SK-MEL-5 (cell line): ENCODE data around the gene EMX2. TPM values are rescaled to one million over a fixed set of nuclear protein-coding genes. Genes with fewer than 3 reads are reported as not detected.

Source experiments
- DNase-seq: peaks from one replicate; pipeline ENCODE4 v3.0.0-alpha.2; 2016; ENCODE audit warnings: low read depth, low spot score
- in situ Hi-C: cut with HindIII; loops from 2 replicates; pipeline ENCODE4 v1.10.0; 2016; ENCODE audit warnings: low sequenced_read_pairs, high pct_unique_total_duplicates, low pct_unique_long_range_greater_than_20kb
- total RNA-seq: library from RNA; depleted of rRNA; stranded (reverse); fragments of >200 nt; shearing (Covaris generic); gene quantifications from 2 replicates; pipeline ENCODE4 v1.2.3, GENCODE V29; 2014

Gene EMX2
- total RNA-seq, 1 experiment from 2014 or later: not detected

DNA sequence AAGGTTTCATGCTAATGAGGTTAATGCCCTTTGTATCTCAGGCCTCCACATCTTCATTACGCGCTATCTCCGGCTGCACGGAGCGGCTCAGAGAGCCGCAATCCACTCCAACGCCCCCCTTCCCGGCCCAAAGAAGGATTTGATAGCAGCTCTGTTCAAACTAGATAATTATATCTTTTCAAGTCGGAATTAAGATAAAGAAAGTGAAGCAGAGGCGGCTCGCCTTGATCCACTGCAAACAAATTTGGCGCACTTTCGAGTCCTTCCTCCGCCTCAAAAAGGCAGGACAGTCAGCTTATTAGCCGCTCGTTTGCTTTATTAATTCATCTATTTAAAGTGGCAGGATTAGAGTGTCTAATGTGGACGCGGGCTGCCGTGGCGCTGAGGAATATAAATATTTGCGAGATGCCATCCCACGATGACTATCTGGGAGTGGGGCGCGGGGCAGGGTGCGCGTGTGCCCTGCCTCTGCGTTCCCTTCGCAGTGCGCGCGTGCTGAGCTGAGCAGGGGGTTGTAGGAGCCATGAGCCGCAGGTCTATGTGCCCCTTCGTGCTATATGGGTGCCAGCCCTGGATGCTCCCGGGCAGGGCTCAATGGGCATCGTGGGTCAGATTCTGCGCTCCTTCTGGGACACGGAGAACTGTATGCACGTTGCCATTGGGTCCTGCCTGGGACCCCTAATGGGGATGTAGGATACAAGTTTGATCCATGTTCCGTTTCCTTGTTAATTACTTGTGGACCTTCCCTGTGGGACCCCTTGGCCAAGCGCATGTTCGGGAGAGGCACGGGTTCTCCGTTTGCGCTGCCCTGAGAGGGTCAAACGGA is 9.0 kb downstream of the EMX2 start:
- in situ Hi-C loops: no loop called here
- no peak for DNase-seq

DNA sequence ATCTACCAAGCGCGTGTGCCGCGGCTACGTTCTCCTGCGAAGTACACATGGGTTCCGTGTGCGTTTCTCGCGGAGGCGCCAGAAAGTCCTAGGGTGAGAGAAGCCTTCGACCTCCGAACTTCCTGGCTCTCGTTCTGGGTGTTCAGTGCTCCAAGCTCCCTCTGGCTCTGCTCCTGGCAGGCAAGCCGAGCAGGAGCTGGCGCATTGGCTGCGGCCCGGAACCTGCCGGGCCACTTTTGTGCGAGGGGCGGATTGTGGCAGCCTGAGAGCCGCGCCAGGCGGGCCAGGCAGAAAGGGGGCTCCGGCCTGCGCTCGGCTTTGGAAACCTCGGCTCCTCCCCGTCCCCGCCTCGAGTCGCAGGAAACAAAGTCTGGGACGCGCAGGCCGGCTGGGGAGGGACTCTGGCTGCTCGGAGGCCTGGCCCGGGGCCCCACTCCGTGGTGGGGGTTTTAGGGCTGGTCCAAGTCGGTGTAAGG is 9.6 kb downstream of the EMX2 start:
- no peak for DNase-seq
- in situ Hi-C loops: no loop called here

DNA sequence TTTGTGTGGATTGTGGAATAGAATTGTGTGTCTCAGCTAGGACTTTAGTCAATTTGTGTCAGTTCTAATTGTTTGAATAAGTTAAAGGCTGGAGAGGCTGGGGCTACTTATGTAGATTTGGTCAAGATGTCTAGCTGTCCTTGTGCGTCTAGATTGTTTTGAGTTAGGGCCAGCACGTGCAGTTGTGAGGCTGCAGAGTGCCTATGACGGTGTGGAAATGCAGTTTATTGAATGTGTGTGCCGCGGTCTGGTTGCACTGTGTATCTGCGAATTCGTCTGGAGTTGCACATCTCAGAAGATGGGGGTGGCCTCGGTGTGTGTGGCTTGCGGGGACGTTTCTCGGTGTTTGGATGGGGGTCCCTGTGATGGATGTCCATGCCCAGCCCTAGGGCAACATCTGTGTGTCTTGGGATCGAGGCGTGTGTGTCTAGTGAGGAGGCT is 10.2 kb downstream of the EMX2 start:
- no peak for DNase-seq
- in situ Hi-C loops: no loop called here

DNA sequence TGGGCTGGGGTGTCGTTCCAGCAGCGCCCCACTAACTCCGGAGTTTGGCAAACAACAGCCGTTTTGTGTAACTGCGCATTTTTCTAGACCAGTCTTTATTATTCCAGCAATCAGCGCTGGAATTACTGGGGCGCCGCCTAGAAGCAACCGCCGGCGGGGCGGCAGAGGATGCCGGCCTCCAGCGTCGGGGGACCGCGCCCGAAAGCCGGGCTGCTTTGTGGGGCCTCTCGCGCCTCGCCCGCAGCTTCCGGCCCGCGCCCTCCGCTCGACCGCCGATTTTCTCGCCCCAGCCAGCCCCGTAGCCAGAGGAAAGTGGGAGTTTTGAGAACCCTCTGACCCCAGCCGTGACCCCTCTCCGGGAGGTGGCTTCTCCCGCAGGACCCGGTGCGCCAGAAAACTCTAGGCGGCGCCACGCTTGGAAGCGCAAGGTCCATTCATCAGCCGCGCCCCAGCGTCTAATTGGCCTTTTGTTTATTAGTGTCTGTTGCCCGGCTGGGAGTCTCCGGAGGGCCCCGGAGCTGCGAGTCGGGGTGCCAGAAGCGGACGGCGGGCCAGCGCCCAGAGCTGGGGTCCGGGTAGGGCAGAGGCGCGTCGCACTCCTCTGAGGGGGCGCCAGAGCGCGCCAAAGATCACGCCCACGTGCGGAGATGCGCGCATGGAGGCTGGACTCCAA is 10.7 kb downstream of the EMX2 start:
- DNase-seq: no peak
- in situ Hi-C loops: no loop called here

DNA sequence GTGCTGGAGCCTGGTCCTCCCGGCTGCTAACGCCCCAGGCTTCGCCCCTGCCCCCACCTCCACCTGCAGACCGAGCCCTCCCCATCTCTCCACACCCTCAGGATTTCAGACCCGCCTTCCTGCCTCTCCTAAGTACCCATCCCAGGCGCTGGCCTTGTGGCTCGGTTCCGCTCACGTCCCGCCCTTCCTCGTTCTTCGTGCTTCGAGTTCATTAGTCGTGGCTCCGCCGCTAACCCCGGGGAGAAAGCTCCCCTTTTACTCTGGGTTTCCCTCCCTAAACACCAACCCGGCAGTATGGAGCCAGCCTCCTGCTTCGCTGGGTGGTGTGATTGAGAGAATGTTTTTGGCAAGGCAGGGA is 11.2 kb downstream of the EMX2 start:
- in situ Hi-C loops: no loop called here
- DNase-seq: no peak

DNA sequence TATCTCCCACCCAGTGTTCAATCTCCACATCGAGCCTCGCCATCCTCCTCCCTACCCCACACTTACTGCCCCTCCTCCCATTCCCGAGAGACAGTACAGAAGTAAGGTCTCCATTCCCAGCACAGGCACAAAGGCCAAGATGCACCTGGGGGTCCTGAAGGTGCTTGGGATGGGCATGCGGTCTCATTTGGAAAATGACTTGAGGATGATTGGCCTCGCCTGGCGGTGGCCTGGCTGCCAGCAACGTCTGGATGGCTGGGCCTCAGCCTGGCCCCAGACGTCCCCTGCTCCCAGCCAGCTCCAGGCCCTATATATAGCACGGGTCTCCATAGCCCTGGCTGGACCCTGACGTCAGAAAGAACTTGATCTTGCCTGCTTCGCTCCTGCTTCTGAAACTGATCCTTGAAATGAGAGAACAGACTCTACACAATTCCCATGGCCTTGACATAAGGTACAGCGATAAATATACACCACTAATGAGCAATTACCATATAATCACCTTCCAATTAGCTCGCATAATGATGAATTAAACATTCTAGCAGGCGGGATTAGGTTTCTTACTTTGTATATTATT is 11.8 kb downstream of the EMX2 start:
- in situ Hi-C loops: no loop called here

DNA sequence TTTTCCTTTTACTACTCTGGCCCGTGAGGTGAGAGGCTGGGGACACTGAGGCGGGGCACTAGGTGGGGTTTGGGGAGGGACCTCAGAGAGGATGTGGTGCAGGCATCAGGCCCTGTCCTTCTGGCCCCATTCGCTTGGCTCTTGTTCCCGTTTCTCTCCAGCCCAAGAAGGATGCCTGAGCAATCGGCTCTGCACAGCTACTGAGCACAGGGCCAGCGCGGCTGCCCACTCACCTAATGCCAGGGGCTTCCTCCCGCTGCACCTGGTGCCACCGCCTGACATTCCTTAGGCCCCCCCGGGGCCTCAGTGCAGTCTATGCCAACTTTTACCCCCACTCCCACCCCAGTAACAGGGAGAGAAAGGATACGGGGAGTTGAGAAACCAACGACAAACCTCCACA is 12.5 kb downstream of the EMX2 start:
- in situ Hi-C loops: no loop called here
- no peak for DNase-seq

More for the DNA sequence above, 11.8 kb downstream of the EMX2 start:
- DNase-seq: no peak

DNA sequence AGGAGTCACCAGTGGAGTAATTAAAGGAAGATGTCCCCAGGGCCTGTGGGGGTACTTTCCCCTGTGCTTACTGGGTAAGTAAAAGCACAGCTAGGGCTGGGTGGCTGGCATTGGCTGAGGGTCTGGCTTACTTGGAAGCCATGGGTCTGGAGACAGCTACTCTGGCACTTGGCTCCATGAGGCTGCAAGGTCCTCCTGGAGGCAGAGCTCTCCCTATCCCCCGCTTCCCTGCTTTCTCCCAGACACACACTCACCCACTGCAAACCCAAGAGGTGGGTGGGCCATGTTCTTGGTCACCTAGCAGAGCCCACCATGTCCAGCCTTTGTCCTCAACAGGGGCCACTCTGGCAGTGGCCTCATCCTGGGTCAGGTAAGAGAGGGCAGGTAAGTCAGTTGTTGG is 13.3 kb downstream of the EMX2 start:
- in situ Hi-C loops: no loop called here
- no peak for DNase-seq

DNA sequence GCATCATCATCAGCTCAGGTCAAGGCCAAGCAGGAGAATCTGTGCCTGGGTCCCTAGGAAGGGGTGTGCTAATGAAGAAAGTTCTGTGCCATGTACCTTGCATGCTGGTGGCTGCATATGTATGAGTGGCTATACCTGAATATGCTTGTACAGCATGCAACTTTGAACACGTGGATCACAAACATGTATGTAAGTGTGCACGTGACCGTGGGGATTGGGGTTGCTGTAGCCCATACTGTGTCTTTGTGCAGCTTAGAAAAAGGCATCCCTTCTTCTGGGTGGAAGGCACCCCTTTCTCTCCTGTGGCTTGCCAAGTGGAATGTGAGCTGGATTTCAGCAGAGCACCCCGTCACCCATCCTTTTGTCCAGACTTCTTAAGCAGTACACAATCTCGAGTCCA is 13.8 kb downstream of the EMX2 start:
- in situ Hi-C loops: no loop called here
- DNase-seq: no peak

DNA sequence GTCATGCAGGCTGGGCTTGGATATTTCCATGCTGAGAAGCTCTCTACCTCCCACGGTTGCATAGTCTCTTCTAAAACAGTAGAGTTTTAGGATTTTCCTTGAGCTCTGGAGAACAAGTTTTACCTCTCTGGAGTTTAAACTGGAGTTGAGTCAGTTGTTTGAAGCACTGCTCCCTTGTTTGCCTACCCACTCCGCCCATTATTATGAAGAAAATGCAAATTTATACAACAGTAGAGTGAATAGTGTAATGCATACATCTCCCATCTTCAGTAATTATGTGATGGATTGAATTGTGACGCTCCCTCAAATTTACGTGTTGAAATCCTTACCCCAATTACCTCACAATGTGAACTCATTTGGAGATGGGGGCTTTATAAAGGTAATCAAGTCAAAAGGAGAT is 17.2 kb downstream of the EMX2 start:
- DNase-seq: no peak
- in situ Hi-C loops: no loop called here

DNA sequence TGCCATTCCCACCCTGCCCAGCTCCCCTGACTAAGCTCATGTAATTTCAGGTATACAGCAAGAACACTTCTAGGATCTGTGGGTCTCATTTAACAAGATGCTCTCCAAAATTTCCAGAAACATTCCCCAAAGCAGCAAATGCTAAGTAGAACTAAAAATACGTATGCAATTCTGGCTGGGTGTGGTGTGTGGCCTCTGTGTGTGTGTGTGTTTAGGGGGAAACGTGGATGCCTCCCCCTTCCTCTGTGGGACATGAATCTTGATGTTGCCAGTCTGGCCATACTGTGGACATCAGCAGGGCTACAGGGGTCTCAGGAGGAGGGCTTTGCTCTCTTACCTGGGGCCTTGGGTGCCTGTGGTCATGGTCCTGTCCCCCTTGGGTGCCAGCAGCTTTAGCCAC is 18.4 kb downstream of the EMX2 start:
- DNase-seq: no peak
- in situ Hi-C loops: no loop called here

DNA sequence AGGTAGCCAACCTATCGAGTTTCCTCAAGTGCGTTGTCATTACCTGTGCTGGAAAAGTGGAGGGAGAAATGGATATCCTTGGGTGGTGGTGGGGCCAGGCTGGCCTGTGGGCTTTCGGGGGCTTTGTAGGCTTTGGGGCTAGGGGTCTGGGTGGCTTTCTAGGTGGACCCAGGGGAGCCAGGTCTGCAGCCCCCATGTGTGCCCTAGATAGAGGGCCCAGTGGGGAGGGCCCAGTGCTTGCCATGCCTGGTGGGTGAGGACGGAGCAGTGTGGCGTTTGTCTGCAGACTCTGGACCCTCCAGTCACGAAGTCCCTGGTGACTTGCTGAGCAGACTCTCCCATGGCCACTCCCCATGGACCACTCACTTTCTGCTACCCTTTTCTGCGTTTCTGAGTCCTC is 19.7 kb downstream of the EMX2 start:
- no peak for DNase-seq
- in situ Hi-C loops: no loop called here

DNA sequence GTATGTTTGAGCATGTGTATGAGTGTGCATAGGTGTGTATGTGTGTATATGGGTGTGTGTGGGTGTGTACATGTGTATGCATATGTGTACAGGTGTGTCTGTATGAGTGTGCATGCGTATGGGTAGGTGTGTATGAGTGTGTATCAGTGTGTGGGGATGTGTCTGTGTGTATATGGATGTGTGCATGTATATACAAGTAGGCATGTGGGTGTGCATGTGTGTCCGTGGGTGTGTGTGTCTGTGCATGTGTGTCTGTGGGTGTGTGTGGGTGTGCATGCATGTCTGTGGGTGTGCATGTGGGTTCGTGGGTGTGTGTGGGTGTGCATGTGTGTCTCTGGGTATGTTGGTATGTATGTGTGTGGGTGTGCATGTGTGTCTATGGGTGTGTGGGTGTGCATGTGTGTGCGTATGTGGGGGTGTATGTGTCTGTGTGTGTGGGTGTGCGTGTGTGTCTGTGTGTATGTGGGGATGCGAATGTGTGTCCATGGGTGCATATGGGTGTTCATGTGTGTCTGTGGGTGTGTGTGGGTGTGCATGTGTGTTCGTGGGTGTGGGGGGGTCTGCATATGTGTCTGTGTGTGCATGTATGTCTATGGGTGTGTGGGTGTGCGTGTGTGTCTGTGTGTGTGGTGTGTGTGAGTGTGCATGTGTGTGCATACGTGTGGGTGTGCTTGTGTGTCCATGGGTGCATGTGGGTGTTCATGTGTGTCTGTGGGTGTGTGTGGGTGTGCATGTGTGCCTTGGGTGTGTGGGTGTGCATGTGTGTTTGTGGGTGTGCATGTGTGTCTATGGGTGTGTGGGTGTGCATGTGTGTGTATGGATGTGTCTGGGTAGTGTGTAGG is 20.6 kb downstream of the EMX2 start:
- DNase-seq: no peak
- in situ Hi-C loops: no loop called here

DNA sequence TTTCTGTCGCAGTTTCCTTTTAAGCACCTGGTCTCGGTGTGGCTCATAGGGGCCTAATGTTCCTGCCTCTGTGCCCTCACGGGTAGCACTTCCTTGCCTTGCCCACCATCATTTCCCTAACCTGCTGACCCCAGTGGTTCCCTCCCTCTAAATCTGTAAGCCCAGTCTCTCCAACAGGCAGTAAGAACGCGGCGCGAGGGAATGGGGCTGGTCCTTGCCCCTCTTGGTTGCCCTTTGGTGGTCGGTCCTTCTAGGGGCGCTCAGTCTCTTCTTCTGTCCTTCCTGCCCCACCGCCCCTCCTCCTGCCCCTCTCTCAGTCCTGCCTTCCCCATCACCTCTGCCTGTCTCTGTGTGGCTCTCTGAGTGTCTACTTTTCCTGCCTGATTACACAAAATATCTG is 21.2 kb downstream of the EMX2 start:
- in situ Hi-C loops: no loop called here
- DNase-seq: no peak

DNA sequence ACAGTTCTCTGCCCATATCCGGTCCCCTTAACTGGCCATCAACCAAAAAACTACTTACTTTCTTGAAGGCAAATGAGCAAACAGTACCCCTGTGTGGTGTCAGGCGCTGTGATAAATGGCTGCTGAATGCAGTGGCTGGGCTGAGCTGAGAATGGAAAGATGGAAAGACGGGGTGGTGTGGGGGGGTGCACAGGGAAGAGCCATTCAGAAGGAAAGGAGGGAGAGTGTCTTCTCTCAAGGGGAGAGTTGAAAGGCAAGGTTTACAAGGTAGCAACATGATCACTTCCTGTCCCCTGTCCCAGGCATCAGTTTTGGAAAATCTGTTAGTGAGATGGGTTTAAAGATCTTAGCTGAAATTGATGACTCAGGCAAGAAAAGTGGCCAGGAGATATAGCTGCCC is 22.5 kb downstream of the EMX2 start:
- DNase-seq: no peak
- in situ Hi-C loops: no loop called here

DNA sequence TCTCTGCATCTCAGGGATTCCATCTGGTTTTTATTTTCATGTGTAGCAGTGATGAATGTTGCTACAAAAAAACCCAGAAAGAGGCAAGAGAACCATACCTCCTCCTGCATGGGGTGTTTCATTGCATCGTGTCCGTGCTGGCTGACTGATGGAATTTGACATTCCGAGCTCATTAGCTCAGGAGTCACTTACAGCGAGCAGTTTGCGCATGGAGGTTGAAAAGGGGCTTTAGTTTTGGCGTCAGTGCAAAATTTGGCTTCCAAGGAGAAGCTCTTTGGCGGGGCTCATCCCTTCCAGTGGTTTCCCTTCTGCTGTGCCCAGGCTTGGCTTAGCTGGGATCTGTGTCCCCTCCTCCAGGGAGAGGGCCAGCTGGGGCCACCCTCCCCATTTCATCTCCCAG is 25.8 kb downstream of the EMX2 start:
- DNase-seq: no peak
- in situ Hi-C loops: no loop called here

DNA sequence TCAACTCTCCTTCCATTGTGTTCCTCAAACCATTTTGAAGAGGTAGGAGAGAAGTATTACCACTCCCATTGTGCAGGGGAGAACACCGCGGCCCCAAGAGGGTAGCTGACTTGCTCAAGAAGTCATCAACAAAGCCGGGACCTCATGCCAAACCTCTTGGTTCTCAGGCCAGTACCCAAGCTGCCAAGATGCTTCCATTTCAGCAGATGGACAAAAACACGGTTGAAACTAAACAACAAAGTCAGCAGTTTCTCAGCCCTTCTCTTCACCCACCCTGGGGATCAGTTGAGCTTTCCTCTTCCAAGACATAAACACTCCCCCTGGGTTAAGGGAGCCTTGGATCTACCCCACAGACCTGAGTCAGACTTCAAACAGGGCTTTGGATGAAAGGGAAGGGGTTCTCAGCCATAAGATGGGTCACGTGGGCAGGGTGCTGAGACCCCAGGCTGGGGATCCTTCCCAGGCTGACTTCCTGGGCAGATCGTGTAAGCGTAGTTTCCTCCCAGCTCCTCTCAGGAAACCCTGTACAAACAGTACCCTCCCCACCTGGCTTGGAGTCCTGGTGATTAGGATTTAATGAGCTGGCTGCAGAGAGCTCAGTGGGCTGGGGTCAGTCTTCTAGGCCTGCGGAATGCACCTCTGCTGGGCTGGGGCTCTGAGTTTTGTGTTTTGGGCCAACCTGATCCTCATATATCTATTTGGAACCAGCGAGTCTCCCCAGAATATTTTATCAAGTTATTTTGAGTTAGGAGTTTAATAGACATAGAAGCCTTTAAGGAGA is 27.3 kb downstream of the EMX2 start:
- DNase-seq: no peak
- in situ Hi-C loops: no loop called here
